Liver (tissue), 3 donors: Measurements from ENCODE around the gene PELI1.

ENCODE experiments used
- FOXA1 ChIP-seq: IDR thresholded peaks from 2 replicates; pipeline ENCODE4 v1.6.1; 2016; ENCODE audit warnings: antibody characterized with exemption
- JUND ChIP-seq, 2 donors: IDR thresholded peaks; 2 replicates each; pipeline ENCODE4 v1.6.1; 2016; ENCODE audit warnings: antibody characterized with exemption in 2 of 2
- RAD21 ChIP-seq, 2 donors: IDR thresholded peaks; 2 replicates each; pipeline ENCODE4 v1.6.1; 2016; ENCODE audit warnings: antibody characterized with exemption in 2 of 2, mild to moderate bottlenecking in 2 of 2
- SP1 ChIP-seq: IDR thresholded peaks from 2 replicates; pipeline ENCODE4 v1.6.1; 2018; ENCODE audit warnings: antibody characterized with exemption, mild to moderate bottlenecking
- TAF1 ChIP-seq: conservative IDR thresholded peaks from 2 replicates; pipeline ENCODE4 v1.6.1; 2016; ENCODE audit warnings: antibody characterized with exemption, mild to moderate bottlenecking
- YY1 ChIP-seq: IDR thresholded peaks from 2 replicates; pipeline ENCODE4 v1.6.1; 2016; ENCODE audit warnings: antibody characterized with exemption, mild to moderate bottlenecking
- TF ChIP-seq, protein P1 (sequence below): fragments of 150-350 bp; IDR thresholded peaks from 2 replicates; pipeline ENCODE4 v1.5.1; 2017; ENCODE audit warnings: improper control_type of control experiment, low read depth, low read length; ENCODE audit not compliant: missing input control
- TF ChIP-seq, protein P2 (sequence below): IDR thresholded peaks from 2 replicates; pipeline ENCODE4 v1.6.1; 2016; ENCODE audit warnings: antibody characterized with exemption
- TF ChIP-seq, protein P3 (sequence below): IDR thresholded peaks from 2 replicates; pipeline ENCODE4 v1.6.1; 2016; ENCODE audit warnings: antibody characterized with exemption
- donor health status: healthy.
- donor health status: healthy.

DNA sequence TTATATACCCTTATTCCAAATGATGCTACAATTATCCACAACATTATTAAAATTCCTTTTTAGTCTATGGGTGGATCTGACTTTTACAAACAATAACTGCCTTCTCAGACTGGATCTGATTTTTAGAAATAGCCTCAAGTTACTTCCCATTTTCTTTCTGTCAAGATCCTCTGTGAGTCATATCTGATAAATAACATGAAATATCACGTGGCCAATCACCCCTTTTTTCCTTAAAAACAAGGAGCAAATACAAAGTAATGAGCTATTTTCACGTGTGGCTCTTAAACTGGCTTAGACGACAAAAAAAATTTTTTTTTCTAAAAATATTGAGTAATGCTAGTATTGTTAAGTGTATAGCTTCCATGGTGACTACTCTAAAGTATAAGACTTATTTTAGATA lies 6.7 kb downstream of the PELI1 start:
- TF ChIP-seq FOXA1: no peak
- TF ChIP-seq, protein P1, sequence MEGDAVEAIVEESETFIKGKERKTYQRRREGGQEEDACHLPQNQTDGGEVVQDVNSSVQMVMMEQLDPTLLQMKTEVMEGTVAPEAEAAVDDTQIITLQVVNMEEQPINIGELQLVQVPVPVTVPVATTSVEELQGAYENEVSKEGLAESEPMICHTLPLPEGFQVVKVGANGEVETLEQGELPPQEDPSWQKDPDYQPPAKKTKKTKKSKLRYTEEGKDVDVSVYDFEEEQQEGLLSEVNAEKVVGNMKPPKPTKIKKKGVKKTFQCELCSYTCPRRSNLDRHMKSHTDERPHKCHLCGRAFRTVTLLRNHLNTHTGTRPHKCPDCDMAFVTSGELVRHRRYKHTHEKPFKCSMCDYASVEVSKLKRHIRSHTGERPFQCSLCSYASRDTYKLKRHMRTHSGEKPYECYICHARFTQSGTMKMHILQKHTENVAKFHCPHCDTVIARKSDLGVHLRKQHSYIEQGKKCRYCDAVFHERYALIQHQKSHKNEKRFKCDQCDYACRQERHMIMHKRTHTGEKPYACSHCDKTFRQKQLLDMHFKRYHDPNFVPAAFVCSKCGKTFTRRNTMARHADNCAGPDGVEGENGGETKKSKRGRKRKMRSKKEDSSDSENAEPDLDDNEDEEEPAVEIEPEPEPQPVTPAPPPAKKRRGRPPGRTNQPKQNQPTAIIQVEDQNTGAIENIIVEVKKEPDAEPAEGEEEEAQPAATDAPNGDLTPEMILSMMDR: no peak
- no peak for TF ChIP-seq YY1
- no peak for TF ChIP-seq RAD21 (IDR thresholded peaks at IDR 0.05)
- TF ChIP-seq, protein P2, sequence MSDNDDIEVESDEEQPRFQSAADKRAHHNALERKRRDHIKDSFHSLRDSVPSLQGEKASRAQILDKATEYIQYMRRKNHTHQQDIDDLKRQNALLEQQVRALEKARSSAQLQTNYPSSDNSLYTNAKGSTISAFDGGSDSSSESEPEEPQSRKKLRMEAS: no peak
- no peak for TF ChIP-seq TAF1
- no peak for TF ChIP-seq JUND (IDR thresholded peaks at IDR 0.05)
- no peak for TF ChIP-seq SP1
- TF ChIP-seq, protein P3, sequence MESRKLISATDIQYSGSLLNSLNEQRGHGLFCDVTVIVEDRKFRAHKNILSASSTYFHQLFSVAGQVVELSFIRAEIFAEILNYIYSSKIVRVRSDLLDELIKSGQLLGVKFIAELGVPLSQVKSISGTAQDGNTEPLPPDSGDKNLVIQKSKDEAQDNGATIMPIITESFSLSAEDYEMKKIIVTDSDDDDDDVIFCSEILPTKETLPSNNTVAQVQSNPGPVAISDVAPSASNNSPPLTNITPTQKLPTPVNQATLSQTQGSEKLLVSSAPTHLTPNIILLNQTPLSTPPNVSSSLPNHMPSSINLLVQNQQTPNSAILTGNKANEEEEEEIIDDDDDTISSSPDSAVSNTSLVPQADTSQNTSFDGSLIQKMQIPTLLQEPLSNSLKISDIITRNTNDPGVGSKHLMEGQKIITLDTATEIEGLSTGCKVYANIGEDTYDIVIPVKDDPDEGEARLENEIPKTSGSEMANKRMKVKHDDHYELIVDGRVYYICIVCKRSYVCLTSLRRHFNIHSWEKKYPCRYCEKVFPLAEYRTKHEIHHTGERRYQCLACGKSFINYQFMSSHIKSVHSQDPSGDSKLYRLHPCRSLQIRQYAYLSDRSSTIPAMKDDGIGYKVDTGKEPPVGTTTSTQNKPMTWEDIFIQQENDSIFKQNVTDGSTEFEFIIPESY: no peak
